ENCODE data around the gene ZBED6. TPM values are rescaled to one million over a fixed set of nuclear protein-coding genes. Genes with fewer than 3 reads are reported as not detected.
"Not testable (repeated sequence)": the region's sequence is repeated elsewhere in the genome, so short reads cannot be mapped to it uniquely, and the experiment has no call there.

ZBED6 gene, protein sequence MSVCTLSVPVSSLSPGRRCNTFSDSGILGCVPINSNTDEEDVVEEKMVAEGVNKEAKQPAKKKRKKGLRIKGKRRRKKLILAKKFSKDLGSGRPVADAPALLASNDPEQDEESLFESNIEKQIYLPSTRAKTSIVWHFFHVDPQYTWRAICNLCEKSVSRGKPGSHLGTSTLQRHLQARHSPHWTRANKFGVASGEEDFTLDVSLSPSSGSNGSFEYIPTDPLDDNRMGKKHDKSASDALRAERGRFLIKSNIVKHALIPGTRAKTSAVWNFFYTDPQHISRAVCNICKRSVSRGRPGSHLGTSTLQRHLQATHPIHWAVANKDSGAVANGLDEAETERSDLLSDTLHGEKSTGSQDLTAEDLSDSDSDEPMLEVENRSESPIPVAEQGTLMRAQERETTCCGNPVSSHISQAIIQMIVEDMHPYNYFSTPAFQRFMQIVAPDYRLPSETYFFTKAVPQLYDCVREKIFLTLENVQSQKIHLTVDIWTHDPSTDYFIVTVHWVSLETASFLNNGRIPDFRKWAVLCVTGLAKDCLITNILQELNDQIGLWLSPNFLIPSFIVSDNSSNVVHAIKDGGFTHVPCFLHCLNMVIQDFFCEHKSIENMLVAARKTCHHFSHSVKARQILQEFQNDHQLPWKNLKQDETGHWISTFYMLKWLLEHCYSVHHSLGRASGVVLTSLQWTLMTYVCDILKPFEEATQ (N-terminal part only)
- 10 to 100 TPM; 21.9 to 33.9 TPM for total RNA-seq

DNA sequence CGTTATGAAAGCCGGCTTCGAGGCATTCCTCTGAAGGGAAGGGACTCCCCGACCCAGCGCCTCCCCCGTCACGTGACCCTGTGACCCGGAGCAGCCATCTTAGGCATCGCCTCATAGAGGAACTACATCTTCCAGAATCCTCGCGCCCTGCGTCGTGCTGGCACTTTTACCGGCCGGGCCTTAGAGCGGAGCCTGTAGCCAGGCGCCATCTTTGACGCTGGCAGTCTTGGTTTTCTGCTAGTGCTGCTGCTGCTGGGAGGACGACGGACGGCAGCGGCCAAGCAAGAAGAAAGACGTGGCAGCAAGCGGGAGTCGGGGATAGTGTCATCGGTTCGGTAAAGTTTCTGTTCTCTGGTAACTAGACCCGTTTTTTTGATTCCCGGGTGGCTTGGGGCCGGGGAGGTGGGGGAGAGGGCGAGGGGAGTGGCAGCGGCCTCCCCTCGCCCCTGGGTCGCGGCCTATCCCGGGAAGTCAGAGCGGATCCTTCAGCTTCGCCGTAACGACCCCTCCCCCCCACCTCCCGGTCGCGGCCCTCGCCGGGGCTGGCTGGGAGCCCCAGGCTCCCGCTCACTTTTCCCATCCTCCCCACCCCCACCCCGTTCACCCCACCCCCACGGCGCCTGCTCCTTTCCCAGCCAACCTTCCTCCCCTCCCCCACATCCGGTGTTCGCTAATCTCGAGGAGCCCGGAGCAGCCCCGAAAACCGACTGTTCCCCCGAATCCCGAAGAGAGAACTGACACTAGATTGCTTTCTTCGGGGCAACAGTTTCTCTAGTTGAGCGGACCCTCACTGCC, at the start of gene ZBED6, which contains the start of gene ZC3H11A:
Gene ZBED6, plus strand, starts transcription at position 183 of the 795 bp plus-strand sequence. CDS start 1,900 bp downstream, outside the sequence.
Gene ZC3H11A, plus strand, starts transcription at position 183 of the 795 bp plus-strand sequence. CDS start 21,448 bp downstream, outside the sequence.
- no peaks in the 10 kb centered on the region for H3K9me3 ChIP-seq
- H3K36me3 ChIP-seq = no peaks in the 10 kb centered on the region
- intact Hi-C loops (cut with DNase I) = no loop called here
- H3K27me3 ChIP-seq = no peaks in the 10 kb centered on the region
- peak within 1 kb of the TSS; percentile 70 to 94 for H3K9ac ChIP-seq (ENCODE audit: low read depth in 2 of 2, low read length in 2 of 2)
- H3K27ac ChIP-seq = peak within 1 kb of the TSS; percentile 86
- peak; percentile 99 for DNase-seq
- H3K4me3 ChIP-seq = peak within 1 kb of the TSS; percentile 63
- H3K4me1 ChIP-seq = peaks cover 4% of the 10 kb centered on the region
- TF ChIP-seq, protein P1, sequence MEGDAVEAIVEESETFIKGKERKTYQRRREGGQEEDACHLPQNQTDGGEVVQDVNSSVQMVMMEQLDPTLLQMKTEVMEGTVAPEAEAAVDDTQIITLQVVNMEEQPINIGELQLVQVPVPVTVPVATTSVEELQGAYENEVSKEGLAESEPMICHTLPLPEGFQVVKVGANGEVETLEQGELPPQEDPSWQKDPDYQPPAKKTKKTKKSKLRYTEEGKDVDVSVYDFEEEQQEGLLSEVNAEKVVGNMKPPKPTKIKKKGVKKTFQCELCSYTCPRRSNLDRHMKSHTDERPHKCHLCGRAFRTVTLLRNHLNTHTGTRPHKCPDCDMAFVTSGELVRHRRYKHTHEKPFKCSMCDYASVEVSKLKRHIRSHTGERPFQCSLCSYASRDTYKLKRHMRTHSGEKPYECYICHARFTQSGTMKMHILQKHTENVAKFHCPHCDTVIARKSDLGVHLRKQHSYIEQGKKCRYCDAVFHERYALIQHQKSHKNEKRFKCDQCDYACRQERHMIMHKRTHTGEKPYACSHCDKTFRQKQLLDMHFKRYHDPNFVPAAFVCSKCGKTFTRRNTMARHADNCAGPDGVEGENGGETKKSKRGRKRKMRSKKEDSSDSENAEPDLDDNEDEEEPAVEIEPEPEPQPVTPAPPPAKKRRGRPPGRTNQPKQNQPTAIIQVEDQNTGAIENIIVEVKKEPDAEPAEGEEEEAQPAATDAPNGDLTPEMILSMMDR (IDR thresholded peaks at IDR 0.05) = no peak

DNA sequence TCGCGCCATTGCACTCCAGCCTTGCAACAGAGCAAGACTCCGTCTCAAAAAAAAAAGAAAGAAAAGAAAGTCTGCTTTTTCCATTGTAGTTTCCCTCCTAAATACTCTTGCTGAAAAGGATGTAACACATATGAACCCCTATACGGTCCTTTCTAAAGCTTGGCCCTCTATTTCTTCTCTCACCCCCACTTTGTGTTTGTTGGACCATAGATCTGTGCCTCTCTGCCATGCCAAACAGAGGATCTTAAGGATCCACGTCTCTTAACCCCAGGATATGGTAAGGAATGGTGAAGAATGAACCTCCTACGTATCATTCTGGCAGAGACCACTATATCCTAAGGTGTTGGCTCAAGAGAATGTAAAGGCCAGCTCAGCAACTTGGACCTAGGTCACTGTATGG, 49.1 kb upstream of the ZBED6 start:
- Histone ChIP-seq H3K4me1 (no peaks in the 10 kb centered on the region), H3K27me3 (no peaks in the 10 kb centered on the region), H3K9me3 (no peaks in the 10 kb centered on the region), H3K9ac (ENCODE audit: low read depth in 2 of 2, low read length in 2 of 2) (no peak overlapping the region), H3K36me3 (no peaks in the 10 kb centered on the region), H3K4me3 (no peak overlapping the region), H3K27ac (no peak overlapping the region)
- TF ChIP-seq, protein P1 (IDR thresholded peaks at IDR 0.05) = no peak
- no peak for DNase-seq
- intact Hi-C loops (cut with DNase I) = no loop called here

DNA sequence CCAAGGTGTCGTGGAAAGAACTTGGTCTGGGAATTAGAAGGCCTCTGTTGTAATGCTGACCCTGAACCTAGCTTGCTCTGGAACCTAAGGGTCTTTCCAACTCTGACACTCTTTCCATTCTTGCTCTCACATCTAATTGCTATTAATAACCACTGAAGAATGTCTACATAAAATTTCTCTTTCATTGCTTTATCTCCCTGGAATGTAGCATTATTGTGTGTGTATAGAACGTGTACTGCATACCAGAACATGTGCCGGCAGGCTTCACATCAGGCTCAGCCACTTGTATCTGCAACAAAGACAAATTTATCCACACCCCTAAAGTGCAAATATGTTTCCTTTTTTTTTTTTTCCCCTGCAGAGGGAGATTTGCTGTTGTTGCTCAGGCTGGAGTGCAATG, 44.4 kb upstream of the ZBED6 start:
- Histone ChIP-seq H3K4me1 (no peaks in the 10 kb centered on the region), H3K9ac (ENCODE audit: low read depth in 2 of 2, low read length in 2 of 2) (no peak overlapping the region), H3K4me3 (no peak overlapping the region), H3K36me3 (no peaks in the 10 kb centered on the region), H3K27ac (no peak overlapping the region), H3K9me3 (no peaks in the 10 kb centered on the region), H3K27me3 (no peaks in the 10 kb centered on the region)
- intact Hi-C loops (cut with DNase I) = no loop called here
- TF ChIP-seq, protein P1 (IDR thresholded peaks at IDR 0.05) = no peak
- no peak for DNase-seq

DNA sequence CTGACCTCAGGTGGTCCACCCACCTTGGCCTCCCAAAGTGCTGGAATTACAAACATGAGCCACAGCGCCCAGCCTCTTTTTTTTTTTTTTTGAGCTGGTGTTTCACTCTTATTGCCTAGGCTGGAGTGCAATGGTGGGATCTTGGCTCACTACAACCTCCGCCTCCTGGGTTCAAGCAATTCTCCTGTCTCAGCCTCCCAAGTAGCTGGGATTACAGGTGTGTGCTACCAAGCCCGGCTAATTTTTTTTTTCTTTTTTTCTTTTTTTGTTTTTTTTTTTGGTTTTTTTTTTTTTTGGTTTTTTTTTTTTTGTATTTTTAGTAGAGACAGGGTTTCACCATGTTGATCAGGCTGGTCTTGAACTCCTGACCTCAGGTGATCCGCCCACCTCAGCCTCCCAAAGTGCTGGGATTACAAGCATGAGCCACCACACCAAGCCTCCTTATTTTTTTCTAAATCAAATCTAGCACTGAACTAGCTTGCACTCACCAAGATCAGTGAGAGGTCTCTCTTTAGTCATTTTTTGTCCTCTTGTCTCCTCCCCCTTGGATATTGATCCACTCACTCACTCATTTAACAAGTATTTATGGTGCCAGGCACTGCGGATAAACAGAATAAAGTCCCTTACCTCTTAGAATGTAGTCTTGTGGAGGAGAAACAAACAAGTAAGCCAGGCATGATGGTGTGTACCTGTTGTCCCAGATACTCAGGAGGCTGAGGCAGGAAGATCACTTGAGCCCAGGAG, 43.6 kb upstream of the ZBED6 start:
- H3K4me1 ChIP-seq; DNase-seq; H3K27ac ChIP-seq; H3K4me3 ChIP-seq; intact Hi-C loops (cut with DNase I); H3K36me3 ChIP-seq; H3K9ac ChIP-seq (ENCODE audit: low read depth in 2 of 2, low read length in 2 of 2); H3K27me3 ChIP-seq; H3K9me3 ChIP-seq: not testable (repeated sequence)

DNA sequence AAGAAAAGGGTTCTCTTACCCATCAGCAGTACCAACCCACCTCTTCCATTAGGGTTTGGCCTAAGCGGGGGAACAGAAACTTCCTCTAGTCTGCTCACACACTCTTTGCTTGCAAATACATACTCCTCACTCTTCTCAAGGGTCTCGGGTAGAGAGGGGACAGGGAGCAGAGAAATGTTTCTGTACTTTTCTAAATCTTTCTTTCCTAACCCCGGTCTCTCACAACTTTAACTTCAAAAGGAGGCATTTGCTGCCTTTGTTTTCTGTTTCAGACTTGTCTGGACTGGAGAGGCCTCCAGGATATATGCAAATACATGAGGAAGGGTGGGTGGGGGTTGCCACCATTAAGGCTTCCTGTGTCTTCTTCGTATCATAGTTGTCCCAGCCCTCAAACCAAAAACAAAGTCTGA, 41.0 kb upstream of the ZBED6 start:
- TF ChIP-seq, protein P1 (IDR thresholded peaks at IDR 0.05) = no peak
- DNase-seq = no peak
- intact Hi-C loops (cut with DNase I) = no loop called here
- Histone ChIP-seq H3K4me3 (no peak overlapping the region), H3K27ac (no peak overlapping the region), H3K27me3 (no peaks in the 10 kb centered on the region), H3K9me3 (no peaks in the 10 kb centered on the region), H3K4me1 (no peaks in the 10 kb centered on the region), H3K9ac (ENCODE audit: low read depth in 2 of 2, low read length in 2 of 2) (no peak overlapping the region), H3K36me3 (no peaks in the 10 kb centered on the region)
